SK-N-MC (cell line): Measurements from ENCODE around the gene LRP3.

Experiments used
- EZH2 ChIP-seq: fragments of 200-600 bp; sonication (generic); IDR thresholded peaks from one replicate; pipeline ENCODE4 v1.6.1; 2017; ENCODE audit warnings: antibody characterized with exemption
- POLR2AphosphoS5 ChIP-seq: IDR thresholded peaks from 2 replicates; pipeline ENCODE4 v1.6.1; 2012; ENCODE audit warnings: mild to moderate bottlenecking, low read depth, low read length, borderline replicate concordance

DNA sequence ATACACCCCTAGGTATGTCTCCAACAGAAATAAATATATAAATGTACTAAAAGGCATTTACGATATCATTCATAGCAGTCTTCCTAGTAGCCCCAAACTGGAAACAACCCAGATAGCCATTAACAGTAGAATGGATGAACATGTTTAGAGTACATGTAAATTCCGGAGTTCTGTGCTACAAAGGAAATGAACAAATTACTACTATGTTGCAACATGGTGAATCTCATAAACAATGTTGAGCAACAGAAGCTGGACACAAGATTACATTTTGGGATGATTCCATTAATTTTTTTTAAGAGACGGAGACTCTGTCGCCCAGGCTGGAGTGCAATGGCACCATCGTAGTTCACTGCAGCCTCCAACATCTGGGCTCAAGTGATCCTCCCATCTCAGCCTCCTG is 37.4 kb downstream of the LRP3 start:
- no peak for TF ChIP-seq POLR2AphosphoS5
- no peak for TF ChIP-seq EZH2
